GM23338 (cell line): ENCODE measurements around the gene RFX3. TPM values are rescaled to one million over a fixed set of nuclear protein-coding genes. Genes with fewer than 3 reads are reported as not detected.

ENCODE experiments used
- ATAC-seq: fragments of 200-7000 bp; cut with Tn5 transposase; 3 replicates; pipeline ENCODE4 v1.9.1; 2020
- DNase-seq: peaks from one replicate; pipeline ENCODE4 v3.0.0-alpha.2; 2015; ENCODE audit warnings: low spot score
- H2AFZ ChIP-seq: fragments of 200-600 bp; sonication (generic); 2 replicates; pipeline ENCODE4 v1.8.0; 2016; ENCODE audit warnings: antibody characterized with exemption, mild to moderate bottlenecking, moderate library complexity
- H3F3A ChIP-seq: fragments of 200-600 bp; sonication (generic); replicated peaks from 2 replicates; pipeline ENCODE4 v1.8.0; 2017; ENCODE audit warnings: antibody characterized with exemption, mixed run types, low read depth
- H3K27ac ChIP-seq: fragments of 200-600 bp; sonication (generic); 2 replicates; pipeline ENCODE4 v1.6.1; 2016; ENCODE audit warnings: low read depth
- H3K27me3 ChIP-seq: fragments of 200-600 bp; sonication (generic); 2 replicates; pipeline ENCODE4 v1.8.0; 2016; ENCODE audit warnings: mild to moderate bottlenecking, mixed run types, moderate library complexity; ENCODE audit not compliant: insufficient read depth
- H3K36me3 ChIP-seq: fragments of 200-600 bp; sonication (generic); 2 replicates; pipeline ENCODE4 v1.8.0; 2016; ENCODE audit warnings: mild to moderate bottlenecking; ENCODE audit not compliant: insufficient read depth
- H3K4me1 ChIP-seq: fragments of 200-600 bp; sonication (generic); 2 replicates; pipeline ENCODE4 v1.8.0; 2016; ENCODE audit warnings: mild to moderate bottlenecking, moderate library complexity; ENCODE audit not compliant: insufficient read depth
- H3K4me2 ChIP-seq: fragments of 200-600 bp; sonication (generic); 2 replicates; pipeline ENCODE4 v1.7.1; 2017; ENCODE audit warnings: mixed run types
- H3K4me3 ChIP-seq: fragments of 200-600 bp; sonication (generic); 2 replicates; pipeline ENCODE4 v1.6.1; 2016; ENCODE audit warnings: mixed run types
- H3K79me2 ChIP-seq: fragments of 200-600 bp; sonication (generic); replicated peaks from 2 replicates; pipeline ENCODE4 v1.8.0; 2017; ENCODE audit warnings: mild to moderate bottlenecking; ENCODE audit not compliant: insufficient read depth
- H3K9me2 ChIP-seq: fragments of 200-600 bp; sonication (generic); 2 replicates; pipeline ENCODE4 v1.8.0; 2017; ENCODE audit not compliant: insufficient read depth
- H4K20me1 ChIP-seq: fragments of 200-600 bp; sonication (generic); replicated peaks from 2 replicates; pipeline ENCODE4 v1.8.0; 2017; ENCODE audit warnings: mild to moderate bottlenecking; ENCODE audit not compliant: insufficient read depth
- H3K27ac Mint-ChIP-seq: 2 replicates; pipeline ENCODE4 v1.8.0; 2020; ENCODE audit warnings: inconsistent platforms, mild to moderate bottlenecking, moderate library complexity, mixed read lengths
- H3K27me3 Mint-ChIP-seq: 3 replicates; pipeline ENCODE4 v1.8.0; 2022; ENCODE audit warnings: low read depth, mild to moderate bottlenecking, moderate library complexity, mixed read lengths, inconsistent platforms; ENCODE audit not compliant: insufficient read depth, poor library complexity
- H3K36me3 Mint-ChIP-seq: 3 replicates; pipeline ENCODE4 v1.8.0; 2021; ENCODE audit warnings: low read depth, mild to moderate bottlenecking, inconsistent platforms, moderate library complexity, mixed read lengths
- H3K4me1 Mint-ChIP-seq: 3 replicates; pipeline ENCODE4 v1.8.0; 2020; ENCODE audit warnings: mild to moderate bottlenecking, inconsistent platforms, mixed read lengths
- H3K4me3 Mint-ChIP-seq: 3 replicates; pipeline ENCODE4 v1.8.0; 2021; ENCODE audit warnings: moderate library complexity, mild to moderate bottlenecking, inconsistent platforms, mixed read lengths
- H3K9me3 Mint-ChIP-seq: 3 replicates; pipeline ENCODE4 v1.8.0; 2020; ENCODE audit warnings: moderate library complexity, mild to moderate bottlenecking, inconsistent platforms, mixed read lengths
- CREB1 ChIP-seq: fragments of 250-450 bp; sonication (Bioruptor Pico); IDR thresholded peaks from 2 replicates; pipeline ENCODE4 v1.5.0; 2020; ENCODE audit warnings: low read depth, mild to moderate bottlenecking, moderate library complexity
- EZH2phosphoT487 ChIP-seq: fragments of 200-600 bp; sonication (generic); IDR thresholded peaks from one replicate; pipeline ENCODE4 v1.8.1; 2018; ENCODE audit warnings: antibody characterized with exemption; ENCODE audit not compliant: unreplicated experiment
- NANOG ChIP-seq: IDR thresholded peaks from 2 replicates; pipeline ENCODE4 v1.6.1; 2016; ENCODE audit warnings: antibody characterized with exemption, borderline replicate concordance
- POLR2AphosphoS5 ChIP-seq: IDR thresholded peaks from 2 replicates; pipeline ENCODE4 v1.6.1; 2016; ENCODE audit warnings: antibody characterized with exemption, low read depth
- STAT1 ChIP-seq: IDR thresholded peaks from one replicate; pipeline ENCODE4 v1.6.1; 2016; ENCODE audit warnings: antibody characterized with exemption; ENCODE audit not compliant: unreplicated experiment
- ZNF331 ChIP-seq: fragments of 250-450 bp; sonication (Bioruptor Pico); IDR thresholded peaks from 2 replicates; pipeline ENCODE4 v1.5.0; 2020; ENCODE audit warnings: low read depth, mild to moderate bottlenecking, moderate library complexity
- polyA plus RNA-seq: library from polyadenylated mRNA; unstranded; fragments of >200 nt; fragmentation: Nextera tagmentation; extraction: Ambion mirVana; gene quantifications from 2 replicates; pipeline ENCODE4 v1.2.1, GENCODE V29; 2016
- total RNA-seq: library from RNA; depleted of rRNA; stranded (reverse); fragments of >200 nt; shearing (Covaris generic); gene quantifications from 2 replicates; pipeline ENCODE4 v1.2.3, GENCODE V29; 2014
- TF ChIP-seq, protein P1 (sequence below): IDR thresholded peaks from one replicate; pipeline ENCODE4 v1.6.1; 2018; ENCODE audit warnings: antibody characterized with exemption; ENCODE audit not compliant: unreplicated experiment
- TF ChIP-seq, protein P2 (sequence below): fragments of 250-450 bp; sonication (Bioruptor Pico); IDR thresholded peaks from 2 replicates; pipeline ENCODE4 v1.5.0; 2020; ENCODE audit warnings: mild to moderate bottlenecking, moderate library complexity

The RFX3 gene
- total and polyA plus RNA-seq, 2 experiments from 2014 or later, result 9.8 to 22.1 TPM

DNA sequence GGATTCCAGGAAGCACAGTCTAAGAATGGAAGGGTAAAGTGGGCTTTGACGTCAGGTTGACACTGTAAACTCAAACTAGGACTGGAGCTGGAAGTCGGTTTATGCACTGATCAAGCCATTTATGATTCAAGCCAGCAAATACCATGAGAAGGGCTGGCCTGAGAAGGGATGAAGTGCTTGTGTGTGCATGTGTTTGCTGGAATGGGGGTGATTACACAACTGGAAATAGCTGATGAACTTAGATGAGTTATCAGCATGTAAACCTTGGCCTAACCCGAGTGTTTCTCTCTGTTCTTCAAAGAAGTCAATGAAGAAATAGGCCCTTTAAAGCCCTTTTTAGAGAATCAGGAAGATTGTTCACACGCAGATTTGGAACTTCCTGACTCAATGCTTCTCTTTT is 287.6 kb downstream of the RFX3 start:
- DNase-seq, result no peak
- Mint-ChIP-seq H3K27me3 (peaks cover 6% of the 10 kb centered on the region), H3K4me3 (no peak overlapping the region), H3K36me3 (no peaks in the 10 kb centered on the region), H3K4me1 (peaks cover 11% of the 10 kb centered on the region), H3K9me3 (no peaks in the 10 kb centered on the region), H3K27ac (no peak overlapping the region)
- Histone ChIP-seq H3K79me2 (no peaks in the 10 kb centered on the region), H3K36me3 (no peaks in the 10 kb centered on the region), H3F3A (no peaks in the 10 kb centered on the region), H3K4me3 (no peak overlapping the region), H3K4me2 (no peak overlapping the region), H3K9me2 (no peaks in the 10 kb centered on the region), H4K20me1 (no peaks in the 10 kb centered on the region), H3K27ac (no peak overlapping the region), H3K4me1 (peaks cover 17% of the 10 kb centered on the region), H2AFZ (no peak overlapping the region), H3K27me3 (no peaks in the 10 kb centered on the region)
- TF ChIP-seq, protein P1, sequence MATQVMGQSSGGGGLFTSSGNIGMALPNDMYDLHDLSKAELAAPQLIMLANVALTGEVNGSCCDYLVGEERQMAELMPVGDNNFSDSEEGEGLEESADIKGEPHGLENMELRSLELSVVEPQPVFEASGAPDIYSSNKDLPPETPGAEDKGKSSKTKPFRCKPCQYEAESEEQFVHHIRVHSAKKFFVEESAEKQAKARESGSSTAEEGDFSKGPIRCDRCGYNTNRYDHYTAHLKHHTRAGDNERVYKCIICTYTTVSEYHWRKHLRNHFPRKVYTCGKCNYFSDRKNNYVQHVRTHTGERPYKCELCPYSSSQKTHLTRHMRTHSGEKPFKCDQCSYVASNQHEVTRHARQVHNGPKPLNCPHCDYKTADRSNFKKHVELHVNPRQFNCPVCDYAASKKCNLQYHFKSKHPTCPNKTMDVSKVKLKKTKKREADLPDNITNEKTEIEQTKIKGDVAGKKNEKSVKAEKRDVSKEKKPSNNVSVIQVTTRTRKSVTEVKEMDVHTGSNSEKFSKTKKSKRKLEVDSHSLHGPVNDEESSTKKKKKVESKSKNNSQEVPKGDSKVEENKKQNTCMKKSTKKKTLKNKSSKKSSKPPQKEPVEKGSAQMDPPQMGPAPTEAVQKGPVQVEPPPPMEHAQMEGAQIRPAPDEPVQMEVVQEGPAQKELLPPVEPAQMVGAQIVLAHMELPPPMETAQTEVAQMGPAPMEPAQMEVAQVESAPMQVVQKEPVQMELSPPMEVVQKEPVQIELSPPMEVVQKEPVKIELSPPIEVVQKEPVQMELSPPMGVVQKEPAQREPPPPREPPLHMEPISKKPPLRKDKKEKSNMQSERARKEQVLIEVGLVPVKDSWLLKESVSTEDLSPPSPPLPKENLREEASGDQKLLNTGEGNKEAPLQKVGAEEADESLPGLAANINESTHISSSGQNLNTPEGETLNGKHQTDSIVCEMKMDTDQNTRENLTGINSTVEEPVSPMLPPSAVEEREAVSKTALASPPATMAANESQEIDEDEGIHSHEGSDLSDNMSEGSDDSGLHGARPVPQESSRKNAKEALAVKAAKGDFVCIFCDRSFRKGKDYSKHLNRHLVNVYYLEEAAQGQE, result no peak
- no peak for TF ChIP-seq STAT1
- TF ChIP-seq POLR2AphosphoS5, result no peak
- no peak for ATAC-seq

DNA sequence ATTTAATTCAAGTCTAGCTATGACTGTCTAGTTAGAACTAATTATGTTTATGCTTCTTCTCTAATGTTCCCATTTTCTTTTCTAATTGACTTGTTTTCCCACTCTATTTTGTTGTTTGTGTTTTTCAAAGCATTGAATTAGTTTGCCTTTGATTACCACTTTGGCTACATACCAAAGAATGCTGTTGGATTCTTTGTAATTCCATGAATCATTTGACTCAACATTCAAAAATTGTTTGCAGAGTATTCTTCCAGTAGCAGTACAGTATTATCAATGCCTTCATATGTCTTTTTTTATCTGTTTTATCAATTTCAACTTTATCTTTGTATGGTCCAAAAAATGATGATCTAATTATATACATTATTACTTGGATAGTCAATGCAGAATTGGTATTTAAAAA is 288.7 kb downstream of the RFX3 start:
- H3K4me3 ChIP-seq, result no peak overlapping the region
- H3K4me1 ChIP-seq, result peaks cover 13% of the 10 kb centered on the region
- no peaks in the 10 kb centered on the region for H3K79me2 ChIP-seq
- Mint-ChIP-seq H3K4me1 (peaks cover 11% of the 10 kb centered on the region), H3K36me3 (no peaks in the 10 kb centered on the region), H3K9me3 (no peaks in the 10 kb centered on the region), H3K4me3 (no peak overlapping the region), H3K27me3 (peaks cover 6% of the 10 kb centered on the region), H3K27ac (no peak overlapping the region)
- no peaks in the 10 kb centered on the region for H3K36me3 ChIP-seq
- H3K9me2 ChIP-seq, result no peaks in the 10 kb centered on the region
- no peak overlapping the region for H3K27ac ChIP-seq
- no peak for TF ChIP-seq EZH2phosphoT487
- TF ChIP-seq NANOG, result no peak
- no peak for DNase-seq
- no peaks in the 10 kb centered on the region for H4K20me1 ChIP-seq
- no peak for ATAC-seq
- no peak overlapping the region for H2AFZ ChIP-seq
- no peak overlapping the region for H3K4me2 ChIP-seq
- H3F3A ChIP-seq, result no peaks in the 10 kb centered on the region
- H3K27me3 ChIP-seq, result no peaks in the 10 kb centered on the region

DNA sequence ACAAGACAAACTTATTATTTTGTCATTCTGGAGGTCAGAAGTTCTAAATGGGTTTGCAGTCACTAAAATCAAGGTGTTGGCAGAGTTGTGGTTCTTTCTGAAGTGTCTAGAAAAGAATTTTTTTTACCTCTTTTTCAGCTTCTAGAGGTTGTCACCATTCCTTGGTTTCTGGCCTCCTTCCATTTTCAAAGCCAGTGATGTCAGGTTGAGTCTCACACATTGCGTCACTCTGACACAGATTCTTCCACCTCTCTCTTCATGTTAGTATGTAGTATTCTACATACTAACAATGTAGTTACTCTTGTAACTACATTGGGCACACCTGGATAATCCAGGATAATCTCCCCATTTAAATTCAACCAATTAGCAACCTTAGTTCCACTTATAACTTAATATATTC is 290.3 kb downstream of the RFX3 start:
- H3K27ac ChIP-seq, result no peak overlapping the region
- TF ChIP-seq ZNF331 (CRISPR knock-in tag) (no peak), CREB1 (no peak), STAT1 (no peak)
- TF ChIP-seq, protein P2, sequence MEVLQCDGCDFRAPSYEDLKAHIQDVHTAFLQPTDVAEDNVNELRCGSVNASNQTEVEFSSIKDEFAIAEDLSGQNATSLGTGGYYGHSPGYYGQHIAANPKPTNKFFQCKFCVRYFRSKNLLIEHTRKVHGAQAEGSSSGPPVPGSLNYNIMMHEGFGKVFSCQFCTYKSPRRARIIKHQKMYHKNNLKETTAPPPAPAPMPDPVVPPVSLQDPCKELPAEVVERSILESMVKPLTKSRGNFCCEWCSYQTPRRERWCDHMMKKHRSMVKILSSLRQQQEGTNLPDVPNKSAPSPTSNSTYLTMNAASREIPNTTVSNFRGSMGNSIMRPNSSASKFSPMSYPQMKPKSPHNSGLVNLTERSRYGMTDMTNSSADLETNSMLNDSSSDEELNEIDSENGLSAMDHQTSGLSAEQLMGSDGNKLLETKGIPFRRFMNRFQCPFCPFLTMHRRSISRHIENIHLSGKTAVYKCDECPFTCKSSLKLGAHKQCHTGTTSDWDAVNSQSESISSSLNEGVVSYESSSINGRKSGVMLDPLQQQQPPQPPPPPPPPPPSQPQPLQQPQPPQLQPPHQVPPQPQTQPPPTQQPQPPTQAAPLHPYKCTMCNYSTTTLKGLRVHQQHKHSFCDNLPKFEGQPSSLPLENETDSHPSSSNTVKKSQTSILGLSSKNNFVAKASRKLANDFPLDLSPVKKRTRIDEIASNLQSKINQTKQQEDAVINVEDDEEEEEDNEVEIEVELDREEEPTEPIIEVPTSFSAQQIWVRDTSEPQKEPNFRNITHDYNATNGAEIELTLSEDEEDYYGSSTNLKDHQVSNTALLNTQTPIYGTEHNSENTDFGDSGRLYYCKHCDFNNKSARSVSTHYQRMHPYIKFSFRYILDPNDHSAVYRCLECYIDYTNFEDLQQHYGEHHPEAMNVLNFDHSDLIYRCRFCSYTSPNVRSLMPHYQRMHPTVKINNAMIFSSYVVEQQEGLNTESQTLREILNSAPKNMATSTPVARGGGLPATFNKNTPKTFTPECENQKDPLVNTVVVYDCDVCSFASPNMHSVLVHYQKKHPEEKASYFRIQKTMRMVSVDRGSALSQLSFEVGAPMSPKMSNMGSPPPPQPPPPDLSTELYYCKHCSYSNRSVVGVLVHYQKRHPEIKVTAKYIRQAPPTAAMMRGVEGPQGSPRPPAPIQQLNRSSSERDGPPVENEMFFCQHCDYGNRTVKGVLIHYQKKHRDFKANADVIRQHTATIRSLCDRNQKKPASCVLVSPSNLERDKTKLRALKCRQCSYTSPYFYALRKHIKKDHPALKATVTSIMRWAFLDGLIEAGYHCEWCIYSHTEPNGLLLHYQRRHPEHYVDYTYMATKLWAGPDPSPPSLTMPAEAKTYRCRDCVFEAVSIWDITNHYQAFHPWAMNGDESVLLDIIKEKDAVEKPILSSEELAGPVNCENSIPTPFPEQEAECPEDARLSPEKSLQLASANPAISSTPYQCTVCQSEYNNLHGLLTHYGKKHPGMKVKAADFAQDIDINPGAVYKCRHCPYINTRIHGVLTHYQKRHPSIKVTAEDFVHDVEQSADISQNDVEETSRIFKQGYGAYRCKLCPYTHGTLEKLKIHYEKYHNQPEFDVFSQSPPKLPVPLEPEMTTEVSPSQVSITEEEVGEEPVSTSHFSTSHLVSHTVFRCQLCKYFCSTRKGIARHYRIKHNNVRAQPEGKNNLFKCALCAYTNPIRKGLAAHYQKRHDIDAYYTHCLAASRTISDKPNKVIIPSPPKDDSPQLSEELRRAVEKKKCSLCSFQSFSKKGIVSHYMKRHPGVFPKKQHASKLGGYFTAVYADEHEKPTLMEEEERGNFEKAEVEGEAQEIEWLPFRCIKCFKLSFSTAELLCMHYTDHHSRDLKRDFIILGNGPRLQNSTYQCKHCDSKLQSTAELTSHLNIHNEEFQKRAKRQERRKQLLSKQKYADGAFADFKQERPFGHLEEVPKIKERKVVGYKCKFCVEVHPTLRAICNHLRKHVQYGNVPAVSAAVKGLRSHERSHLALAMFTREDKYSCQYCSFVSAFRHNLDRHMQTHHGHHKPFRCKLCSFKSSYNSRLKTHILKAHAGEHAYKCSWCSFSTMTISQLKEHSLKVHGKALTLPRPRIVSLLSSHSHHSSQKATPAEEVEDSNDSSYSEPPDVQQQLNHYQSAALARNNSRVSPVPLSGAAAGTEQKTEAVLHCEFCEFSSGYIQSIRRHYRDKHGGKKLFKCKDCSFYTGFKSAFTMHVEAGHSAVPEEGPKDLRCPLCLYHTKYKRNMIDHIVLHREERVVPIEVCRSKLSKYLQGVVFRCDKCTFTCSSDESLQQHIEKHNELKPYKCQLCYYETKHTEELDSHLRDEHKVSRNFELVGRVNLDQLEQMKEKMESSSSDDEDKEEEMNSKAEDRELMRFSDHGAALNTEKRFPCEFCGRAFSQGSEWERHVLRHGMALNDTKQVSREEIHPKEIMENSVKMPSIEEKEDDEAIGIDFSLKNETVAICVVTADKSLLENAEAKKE (CRISPR knock-in tag), result no peak
- H3K36me3 ChIP-seq, result no peaks in the 10 kb centered on the region
- H3F3A ChIP-seq, result no peaks in the 10 kb centered on the region
- H4K20me1 ChIP-seq, result no peaks in the 10 kb centered on the region
- H3K4me3 ChIP-seq, result no peak overlapping the region
- H3K4me2 ChIP-seq, result no peak overlapping the region
- no peaks in the 10 kb centered on the region for H3K9me3 Mint-ChIP-seq
- no peaks in the 10 kb centered on the region for H3K36me3 Mint-ChIP-seq
- H3K4me3 Mint-ChIP-seq, result no peak overlapping the region
- no peaks in the 10 kb centered on the region for H3K9me2 ChIP-seq
- no peak overlapping the region for H2AFZ ChIP-seq
- ATAC-seq (no peak), DNase-seq (no peak)
- no peaks in the 10 kb centered on the region for H3K4me1 ChIP-seq
- H3K79me2 ChIP-seq, result no peaks in the 10 kb centered on the region
- no peaks in the 10 kb centered on the region for H3K27me3 Mint-ChIP-seq
- H3K27ac Mint-ChIP-seq, result no peak overlapping the region
- H3K27me3 ChIP-seq, result no peaks in the 10 kb centered on the region
- no peaks in the 10 kb centered on the region for H3K4me1 Mint-ChIP-seq
